IMR-90 (cell line): ENCODE data around the gene STARD10. TPM values are rescaled to one million over a fixed set of nuclear protein-coding genes. Genes with fewer than 3 reads are reported as not detected.

Experiments
- ATAC-seq: fragments of 200-7000 bp; cut with Tn5 transposase; 2 replicates; pipeline ENCODE4 v1.9.1; 2020; ENCODE audit warnings: low read depth, mild to moderate bottlenecking, moderate library complexity
- BruUV-seq: library from RNA; stranded (reverse); fragments of 400-500 nt; replicated peaks from 2 replicates; lab custom pipeline; 2021; lab: Mats Ljungman, UMichigan
- CTCF ChIA-PET: fragments of 300-600 bp; formaldehyde crosslinking; extraction: SDS; loops from one replicate; lab custom pipeline; 2021; ENCODE audit warnings: antibody characterized with exemption; lab: Yijun Ruan, JAX
- POLR2A ChIA-PET: fragments of 300-600 bp; sonication (Branson Sonifier 250); formaldehyde crosslinking; loops from one replicate; lab custom pipeline; 2022; ENCODE audit warnings: antibody characterized with exemption; ENCODE audit not compliant: unreplicated experiment; lab: Charles Lee
- DNase-seq: peaks from one replicate; pipeline ENCODE4 v3.0.0; 2013
- H2AFZ ChIP-seq: replicated peaks from 2 replicates; pipeline ENCODE3; 2013; ENCODE audit warnings: low read length, mild to moderate bottlenecking; ENCODE audit not compliant: poor library complexity
- H2AK5ac ChIP-seq: 2 replicates; pipeline ENCODE4 v1.6.1; 2013; ENCODE audit warnings: low read depth, low read length, inconsistent platforms
- H2AK9ac ChIP-seq: replicated peaks from 2 replicates; pipeline ENCODE3; 2013; ENCODE audit warnings: mild to moderate bottlenecking, low read depth, low read length, moderate library complexity; ENCODE audit not compliant: poor library complexity
- H2BK120ac ChIP-seq: 2 replicates; pipeline ENCODE4 v1.6.1; 2013; ENCODE audit warnings: low read depth, low read length, inconsistent platforms
- H2BK15ac ChIP-seq: 3 replicates; pipeline ENCODE4 v1.6.1; 2013; ENCODE audit warnings: low read depth, low read length, inconsistent platforms
- H2BK20ac ChIP-seq: 2 replicates; pipeline ENCODE4 v1.6.1; 2013; ENCODE audit warnings: low read depth, mild to moderate bottlenecking, inconsistent platforms, low read length, moderate library complexity
- H2BK5ac ChIP-seq: 2 replicates; pipeline ENCODE4 v1.6.1; 2013; ENCODE audit warnings: mild to moderate bottlenecking, low read depth, low read length, inconsistent platforms; ENCODE audit not compliant: poor library complexity, severe bottlenecking
- H3K14ac ChIP-seq: replicated peaks from 2 replicates; pipeline ENCODE4 v1.6.1; 2013; ENCODE audit warnings: low read depth, low read length, inconsistent platforms
- H3K18ac ChIP-seq: 2 replicates; pipeline ENCODE4 v1.6.1; 2013; ENCODE audit warnings: low read depth, low read length, control low read depth
- H3K23ac ChIP-seq: 2 replicates; pipeline ENCODE4 v1.6.1; 2013; ENCODE audit warnings: low read depth, low read length, inconsistent platforms
- H3K27ac ChIP-seq: 2 replicates; pipeline ENCODE4 v1.5.1; 2013; ENCODE audit warnings: mild to moderate bottlenecking, control low read depth, low read length; ENCODE audit not compliant: insufficient read depth
- H3K27me3 ChIP-seq: 2 replicates; pipeline ENCODE4 v1.6.1; 2013; ENCODE audit warnings: low read length; ENCODE audit not compliant: control insufficient read depth, insufficient read depth
- H3K36me3 ChIP-seq: 2 replicates; pipeline ENCODE4 v1.6.1; 2013; ENCODE audit warnings: low read length, mixed read lengths; ENCODE audit not compliant: control insufficient read depth, insufficient read depth
- H3K4ac ChIP-seq: 2 replicates; pipeline ENCODE4 v1.6.1; 2013; ENCODE audit warnings: low read depth, low read length, inconsistent platforms
- H3K4me1 ChIP-seq: 2 replicates; pipeline ENCODE4 v1.6.1; 2013; ENCODE audit warnings: low read length, mixed read lengths; ENCODE audit not compliant: control insufficient read depth, insufficient read depth
- H3K4me2 ChIP-seq: 2 replicates; pipeline ENCODE4 v1.6.1; 2013; ENCODE audit warnings: low read depth, mild to moderate bottlenecking, control low read depth, low read length, moderate library complexity
- H3K4me3 ChIP-seq: 2 replicates; pipeline ENCODE4 v1.5.1; 2013; ENCODE audit warnings: low read depth, mild to moderate bottlenecking, control low read depth, low read length, moderate library complexity; ENCODE audit not compliant: insufficient read depth
- H3K56ac ChIP-seq: 2 replicates; pipeline ENCODE4 v1.6.1; 2013; ENCODE audit warnings: low read length, inconsistent platforms; ENCODE audit not compliant: insufficient read depth; ENCODE audit errors: extremely low read depth
- H3K79me1 ChIP-seq, 2 experiments: 2 replicates each; pipeline ENCODE4 v1.6.1; 2013; ENCODE audit warnings: low read length in 2 of 2, inconsistent platforms in 1 of 2, low read depth in 1 of 2
- H3K9ac ChIP-seq: 2 replicates; pipeline ENCODE4 v1.6.1; 2013; ENCODE audit warnings: low read depth, low read length, control low read depth
- H3K9me1 ChIP-seq: 2 replicates; pipeline ENCODE4 v1.6.1; 2013; ENCODE audit warnings: low read length, inconsistent platforms; ENCODE audit not compliant: insufficient read depth
- H3K9me3 ChIP-seq: 2 replicates; pipeline ENCODE4 v1.6.1; 2013; ENCODE audit warnings: low read length; ENCODE audit not compliant: control insufficient read depth, insufficient read depth
- H4K20me1 ChIP-seq: 2 replicates; pipeline ENCODE4 v1.6.1; 2013; ENCODE audit warnings: low read length, inconsistent platforms; ENCODE audit not compliant: insufficient read depth
- H4K5ac ChIP-seq: 2 replicates; pipeline ENCODE4 v1.6.1; 2013; ENCODE audit warnings: mild to moderate bottlenecking, low read depth, low read length, control low read depth
- H4K8ac ChIP-seq, 2 experiments: 2 replicates each; pipeline ENCODE4 v1.6.1; 2013; ENCODE audit warnings: low read depth in 2 of 2, low read length in 2 of 2, control low read depth in 1 of 2, inconsistent platforms in 1 of 2
- H4K91ac ChIP-seq: 2 replicates; pipeline ENCODE4 v1.6.1; 2013; ENCODE audit warnings: low read depth, low read length, inconsistent platforms; ENCODE audit not compliant: insufficient read depth
- BHLHE40 ChIP-seq: fragments of 150-350 bp; IDR thresholded peaks from 2 replicates; pipeline ENCODE4 v1.6.1; 2016; ENCODE audit warnings: mild to moderate bottlenecking, low read depth, low read length
- CEBPB ChIP-seq: IDR thresholded peaks from 2 replicates; pipeline ENCODE4 v1.6.1; 2012; ENCODE audit warnings: low read depth, low read length, improper control_type of control experiment
- FOS ChIP-seq: fragments of 150-350 bp; IDR thresholded peaks from 2 replicates; pipeline ENCODE4 v1.6.1; 2016; ENCODE audit warnings: low read depth, low read length
- MAZ ChIP-seq: IDR thresholded peaks from 2 replicates; pipeline ENCODE4 v1.6.1; 2012; ENCODE audit warnings: low read depth, mild to moderate bottlenecking, low read length, improper control_type of control experiment, moderate library complexity, borderline replicate concordance
- MXI1 ChIP-seq: IDR thresholded peaks from 2 replicates; pipeline ENCODE4 v1.6.1; 2012; ENCODE audit warnings: low read depth, mild to moderate bottlenecking, low read length, moderate library complexity, borderline replicate concordance
- NFE2L2 ChIP-seq: fragments of 150-350 bp; IDR thresholded peaks from 2 replicates; pipeline ENCODE4 v1.6.1; 2016; ENCODE audit warnings: low read depth, mild to moderate bottlenecking, low read length
- POLR2A ChIP-seq: IDR thresholded peaks from 2 replicates; pipeline ENCODE4 v1.6.1; 2012; ENCODE audit warnings: mild to moderate bottlenecking, low read depth, low read length
- RCOR1 ChIP-seq: IDR thresholded peaks from 2 replicates; pipeline ENCODE4 v1.6.1; 2012; ENCODE audit warnings: mild to moderate bottlenecking, low read length, improper control_type of control experiment; ENCODE audit not compliant: insufficient replicate concordance
- RFX5 ChIP-seq: IDR thresholded peaks from 2 replicates; pipeline ENCODE4 v1.8.0; 2012; ENCODE audit warnings: low read depth, mild to moderate bottlenecking, low read length, moderate library complexity
- SMC3 ChIP-seq: fragments of 150-350 bp; IDR thresholded peaks from 2 replicates; pipeline ENCODE4 v1.6.1; 2016; ENCODE audit warnings: low read depth, mild to moderate bottlenecking, antibody characterized with exemption, low read length, moderate library complexity
- WGBS, 2 experiments: methylation state at CpG; one replicate each; pipeline versions ENCODE4 v1.1.5 to v1.1.7; 2013; ENCODE audit warnings: missing lambda C conversion rate in 2 of 2; ENCODE audit not compliant: insufficient read length in 1 of 2; ENCODE audit errors: extremely low coverage in 2 of 2; 5-methylcytosine and 5-hydroxymethylcytosine counted together
- dilution Hi-C: fragments of 300-500 bp; cut with HindIII; formaldehyde crosslinking; loops from one replicate; pipeline ENCODE4 v1.14.3; 2018; ENCODE audit warnings: low sequenced_read_pairs; ENCODE audit not compliant: unreplicated experiment
- in situ Hi-C: fragments of 300-500 bp; cut with MboI; formaldehyde crosslinking; loops from 3 replicates; pipeline ENCODE4 v1.14.3; 2019; ENCODE audit warnings: low sequenced_read_pairs, inconsistent platforms, mixed read lengths
- intact Hi-C: fragments of 100-400 bp; cut with micrococcal nuclease; formaldehyde crosslinking; loops from 2 replicates; pipeline ENCODE4 v1.10.0; 2022
- polyA plus RNA-seq, 3 experiments: library from polyadenylated mRNA; depleted of rRNA; stranded (reverse); fragments of >200 nt; gene quantifications; 2 replicates each; pipeline ENCODE4 v1.2.3, GENCODE V29; 2012; ENCODE audit warnings: low replicate concordance in 1 of 3
- total RNA-seq: library from RNA; depleted of rRNA; stranded (reverse); fragments of >200 nt; gene quantifications from 2 replicates; pipeline ENCODE4 v1.2.3, GENCODE V29; 2012
- TF ChIP-seq, protein P1 (sequence below): fragments of 150-350 bp; IDR thresholded peaks from 2 replicates; pipeline ENCODE4 v1.6.1; 2017; ENCODE audit warnings: mild to moderate bottlenecking, antibody characterized with exemption, low read length, low read depth
- TF ChIP-seq, protein P2 (sequence below): fragments of 150-350 bp; IDR thresholded peaks from 2 replicates; pipeline ENCODE4 v1.6.1; 2016; ENCODE audit warnings: low read depth, mild to moderate bottlenecking, low read length, moderate library complexity, borderline replicate concordance

The STARD10 gene
- total and polyA plus RNA-seq, 2 of the 4 experiments (the other 2 are of a cell fraction): 23.8 to 37.4 TPM

DNA sequence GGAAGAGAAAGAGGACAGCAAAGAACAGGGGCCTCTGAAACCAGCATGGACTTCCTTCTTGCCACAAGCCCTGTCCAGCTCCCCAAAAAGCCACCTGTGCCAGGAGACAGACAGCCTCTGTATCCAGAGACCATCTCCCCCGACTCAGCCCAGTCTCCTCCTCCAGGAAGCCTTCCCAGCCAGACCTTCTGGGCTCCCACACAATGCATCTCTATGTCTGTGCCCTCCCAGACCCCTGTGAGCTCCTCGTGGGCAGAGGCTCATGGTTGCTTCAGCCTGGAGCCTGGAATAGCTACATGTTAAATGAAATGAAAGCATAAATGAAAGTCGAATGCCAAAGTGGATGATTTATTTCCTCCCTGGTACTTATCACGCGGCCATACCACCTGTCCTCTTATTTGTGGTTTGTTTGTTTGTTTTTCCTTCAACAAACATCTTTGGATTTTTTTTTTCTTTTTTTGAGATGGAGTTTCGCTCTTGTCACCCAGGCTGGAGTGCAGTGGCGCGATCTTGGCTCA lies 34.3 kb downstream of the STARD10 start (continued):
- no peak for TF ChIP-seq NFE2L2

DNA sequence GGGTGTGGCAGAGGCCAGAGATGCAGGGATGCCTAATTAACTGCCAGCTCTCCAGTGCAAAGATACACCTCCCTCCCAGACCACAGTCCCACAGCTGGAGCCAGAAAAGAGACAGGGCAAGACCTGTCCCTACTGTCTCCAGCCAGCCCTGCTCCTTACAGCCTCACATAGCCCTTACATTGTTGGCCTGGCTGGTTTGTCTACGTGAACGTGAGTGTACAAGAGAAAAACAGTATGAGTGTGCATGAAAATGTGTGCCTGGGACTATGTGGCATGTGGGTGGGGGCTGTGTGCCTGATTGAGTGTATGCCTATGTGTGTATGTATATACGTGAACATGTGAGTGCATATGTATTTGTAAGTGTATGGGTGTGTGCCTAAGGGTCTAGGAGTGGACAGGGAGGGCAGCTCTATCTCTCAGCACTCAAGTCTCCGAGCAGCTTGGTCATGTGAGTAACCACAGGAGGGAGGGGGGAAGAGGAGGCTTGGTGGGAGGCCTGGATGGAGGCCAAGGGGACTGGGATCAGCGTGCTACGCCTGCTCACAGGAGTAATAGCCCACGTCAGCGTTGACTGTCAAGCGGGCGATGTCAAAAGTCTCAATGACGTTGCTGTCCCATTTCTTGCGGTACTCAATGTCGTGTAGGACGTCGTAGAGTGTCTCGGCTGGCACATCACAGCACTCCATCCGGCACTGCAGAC lies 35.0 kb downstream of the STARD10 start:
- no peak overlapping the region for H3K56ac ChIP-seq
- dilution Hi-C loops (no loop called here), intact Hi-C loops (loop anchor here (1.0 kb wide), 1 partner anchor 14 kb away; no protein-coding TSS in a partner anchor), in situ Hi-C loops (no loop called here)
- H3K4ac ChIP-seq: peak overlapping the region; percentile 37
- H2AFZ ChIP-seq: peak overlapping the region; percentile 79
- peak overlapping the region; percentile 25 for H3K23ac ChIP-seq
- no peaks in the 10 kb centered on the region for H4K20me1 ChIP-seq
- peak overlapping the region; percentile 33 for H2AK9ac ChIP-seq
- peak overlapping the region; percentile 61 for H2BK120ac ChIP-seq
- H3K4me1 ChIP-seq: peaks cover 13% of the 10 kb centered on the region
- peaks cover 0 to 12% of the 10 kb centered on the region in 2 experiments; a peak in 1 of 4 replicates for H3K79me1 ChIP-seq
- no peak overlapping the region for H3K9ac ChIP-seq
- H4K91ac ChIP-seq: peak overlapping the region; percentile 65
- H2BK20ac ChIP-seq: peak overlapping the region; percentile 65; the same call in 1 of the 2 replicates
- peak overlapping the region; percentile 11; the same call in 1 of the 2 replicates for H3K18ac ChIP-seq
- H3K4me3 ChIP-seq: no peak overlapping the region
- H2BK15ac ChIP-seq: peak overlapping the region; percentile 21; the same call in 1 of the 3 replicates
- H3K9me3 ChIP-seq: peaks cover 5% of the 10 kb centered on the region; the same call in 1 of the 2 replicates
- POLR2A ChIA-PET: no interaction called here
- CTCF ChIA-PET: interaction anchor here (1.3 kb wide), 1 partner anchor 33 kb away, joined by 4 read pairs; no protein-coding TSS in a partner anchor
- peak; percentile 76 for ATAC-seq
- H3K4me2 ChIP-seq: peak overlapping the region; percentile 44
- H2AK5ac ChIP-seq: peak overlapping the region; percentile 55
- H3K14ac ChIP-seq: peak overlapping the region; percentile 84
- H3K27ac ChIP-seq: no peak overlapping the region
- H2BK5ac ChIP-seq: peak overlapping the region; percentile 59
- peak; percentile 96 for DNase-seq
- no peaks in the 10 kb centered on the region for H3K36me3 ChIP-seq
- peaks cover 16% of the 10 kb centered on the region for H3K9me1 ChIP-seq
- BruUV-seq: no TSS peak
- TF ChIP-seq MXI1 (no peak), MAZ (peak; percentile 98), RFX5 (no peak), RCOR1 (peak; percentile 58), BHLHE40 (peak; percentile 80), FOS (peak; percentile 57), CEBPB (peak; percentile 60; the same call in 1 of the 2 replicates), POLR2A (no peak), NFE2L2 (0 out of 2 replicates have a peak, but pooled peaks have one; percentile 4), SMC3 (no peak)
- TF ChIP-seq, protein P1, sequence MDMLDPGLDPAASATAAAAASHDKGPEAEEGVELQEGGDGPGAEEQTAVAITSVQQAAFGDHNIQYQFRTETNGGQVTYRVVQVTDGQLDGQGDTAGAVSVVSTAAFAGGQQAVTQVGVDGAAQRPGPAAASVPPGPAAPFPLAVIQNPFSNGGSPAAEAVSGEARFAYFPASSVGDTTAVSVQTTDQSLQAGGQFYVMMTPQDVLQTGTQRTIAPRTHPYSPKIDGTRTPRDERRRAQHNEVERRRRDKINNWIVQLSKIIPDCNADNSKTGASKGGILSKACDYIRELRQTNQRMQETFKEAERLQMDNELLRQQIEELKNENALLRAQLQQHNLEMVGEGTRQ: peak; percentile 80
- TF ChIP-seq, protein P2, sequence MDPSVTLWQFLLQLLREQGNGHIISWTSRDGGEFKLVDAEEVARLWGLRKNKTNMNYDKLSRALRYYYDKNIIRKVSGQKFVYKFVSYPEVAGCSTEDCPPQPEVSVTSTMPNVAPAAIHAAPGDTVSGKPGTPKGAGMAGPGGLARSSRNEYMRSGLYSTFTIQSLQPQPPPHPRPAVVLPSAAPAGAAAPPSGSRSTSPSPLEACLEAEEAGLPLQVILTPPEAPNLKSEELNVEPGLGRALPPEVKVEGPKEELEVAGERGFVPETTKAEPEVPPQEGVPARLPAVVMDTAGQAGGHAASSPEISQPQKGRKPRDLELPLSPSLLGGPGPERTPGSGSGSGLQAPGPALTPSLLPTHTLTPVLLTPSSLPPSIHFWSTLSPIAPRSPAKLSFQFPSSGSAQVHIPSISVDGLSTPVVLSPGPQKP: no peak
- H4K8ac ChIP-seq: peak overlapping the region in 1 of 2 experiments; percentile 76; a peak in 2 of 4 replicates
- H3K27me3 ChIP-seq: no peaks in the 10 kb centered on the region
- H4K5ac ChIP-seq: peak overlapping the region; percentile 24; the same call in 1 of the 2 replicates
- WGBS, 2 experiments: 15% methylated on average over 9 of the region's 17 CpGs; no CpG with 5 or more reads in 1 of the 2 experiments
